Kasumi-1 (cell line): Measurements from ENCODE around the gene NRP1.
A peak's percentile ranks its signal among the peaks of the same experiment; 100 is the strongest.
"Not testable (repeated sequence)": the region's sequence is repeated elsewhere in the genome, so short reads cannot be mapped to it uniquely, and the experiment has no call there.

ENCODE experiments used
- DNase-seq, 2 experiments: peaks; one replicate each; lab custom pipeline; 2025; lab: John Stamatoyannopoulos, UW

Gene NRP1

DNA sequence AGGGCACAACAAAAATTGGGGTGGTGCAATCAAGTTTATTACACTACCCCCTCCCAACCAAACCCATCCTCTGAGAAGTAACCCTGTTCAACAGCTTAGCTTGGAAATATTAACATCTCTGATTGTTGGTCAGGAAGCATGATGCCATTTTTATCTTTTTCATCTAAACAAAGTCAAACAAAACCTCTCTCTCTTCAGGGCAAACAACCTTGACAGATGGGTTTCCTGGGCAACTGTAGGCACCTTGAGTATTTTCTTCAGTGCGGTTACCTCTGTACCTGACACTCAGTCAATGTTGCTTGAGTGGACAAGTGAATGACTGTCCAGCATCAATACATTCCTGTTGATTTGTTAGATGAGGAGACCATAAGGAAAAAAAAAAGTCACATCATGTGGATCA lies 183.6 kb downstream of the NRP1 start:
- no peak for DNase-seq

DNA sequence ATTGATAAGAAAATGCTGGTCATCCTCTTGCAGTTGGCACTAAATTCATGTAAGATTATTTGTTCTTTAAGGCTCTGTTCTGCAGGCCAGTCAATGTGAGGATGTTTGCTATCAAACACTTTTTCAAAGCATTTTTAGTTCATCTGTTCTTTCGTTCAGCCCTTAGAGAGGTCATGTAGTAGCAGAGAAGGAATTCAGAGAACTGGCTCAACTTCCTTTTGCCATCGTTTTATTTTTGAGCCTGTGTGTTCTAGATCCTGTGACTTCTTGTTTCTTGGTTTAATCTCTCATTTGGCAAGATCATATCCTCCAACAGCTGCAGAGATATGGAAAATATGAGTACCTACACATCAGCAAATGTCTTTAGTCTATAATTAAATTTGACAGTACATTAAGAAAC lies 184.3 kb downstream of the NRP1 start:
- no peak for DNase-seq

DNA sequence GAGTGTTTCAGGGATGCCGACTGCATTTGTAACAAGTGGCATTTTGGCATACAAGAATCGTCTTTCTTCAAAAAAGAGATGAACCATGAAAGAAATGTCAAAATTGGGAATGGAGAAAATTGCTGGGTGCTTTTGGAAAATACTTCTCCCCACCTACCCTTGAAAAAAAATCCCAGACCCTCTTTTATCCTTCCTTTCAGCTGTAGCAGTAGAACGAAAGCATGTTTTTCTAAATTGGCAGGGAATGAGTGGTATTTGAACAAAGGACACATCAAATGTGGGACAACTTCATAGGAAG lies 187.5 kb downstream of the NRP1 start:
- no peak for DNase-seq

DNA sequence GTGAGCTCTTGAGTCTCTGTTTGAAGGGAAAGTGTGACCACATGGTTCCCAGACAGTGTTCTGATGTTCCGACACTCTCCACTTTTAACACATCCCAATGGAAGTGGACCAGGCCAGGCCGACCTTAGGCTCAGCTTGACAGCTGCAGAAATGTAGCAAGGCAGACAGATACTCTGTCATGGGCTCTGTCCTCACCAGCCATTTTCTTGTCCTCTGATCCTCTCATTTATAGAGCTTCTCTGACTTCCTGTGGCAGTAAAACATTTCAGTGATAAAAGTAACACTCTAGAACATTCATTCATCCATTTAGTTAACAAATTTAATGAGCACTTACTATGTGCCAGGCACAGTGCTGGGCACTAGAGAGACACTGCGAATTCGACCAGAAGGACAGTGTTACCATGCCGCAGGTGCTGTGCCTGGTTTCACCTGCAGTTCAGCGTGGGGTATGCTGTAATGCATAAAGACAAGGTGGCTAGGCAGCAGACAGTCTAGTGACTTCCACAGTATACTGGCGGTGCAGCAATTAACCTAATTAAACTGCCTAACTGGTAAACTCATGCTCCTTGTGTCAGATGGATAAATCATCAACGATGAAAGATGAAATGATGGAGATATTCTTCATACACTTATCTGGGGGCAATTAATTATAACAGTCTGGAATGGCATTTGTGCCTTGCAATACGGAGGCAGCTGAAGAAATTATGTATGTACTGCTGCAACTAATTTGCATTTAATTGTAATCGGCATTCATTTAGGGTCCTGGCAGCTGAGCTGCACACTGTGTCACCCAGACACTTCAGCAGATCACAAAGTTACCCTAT lies 188.1 kb downstream of the NRP1 start:
- DNase-seq: no peak

DNA sequence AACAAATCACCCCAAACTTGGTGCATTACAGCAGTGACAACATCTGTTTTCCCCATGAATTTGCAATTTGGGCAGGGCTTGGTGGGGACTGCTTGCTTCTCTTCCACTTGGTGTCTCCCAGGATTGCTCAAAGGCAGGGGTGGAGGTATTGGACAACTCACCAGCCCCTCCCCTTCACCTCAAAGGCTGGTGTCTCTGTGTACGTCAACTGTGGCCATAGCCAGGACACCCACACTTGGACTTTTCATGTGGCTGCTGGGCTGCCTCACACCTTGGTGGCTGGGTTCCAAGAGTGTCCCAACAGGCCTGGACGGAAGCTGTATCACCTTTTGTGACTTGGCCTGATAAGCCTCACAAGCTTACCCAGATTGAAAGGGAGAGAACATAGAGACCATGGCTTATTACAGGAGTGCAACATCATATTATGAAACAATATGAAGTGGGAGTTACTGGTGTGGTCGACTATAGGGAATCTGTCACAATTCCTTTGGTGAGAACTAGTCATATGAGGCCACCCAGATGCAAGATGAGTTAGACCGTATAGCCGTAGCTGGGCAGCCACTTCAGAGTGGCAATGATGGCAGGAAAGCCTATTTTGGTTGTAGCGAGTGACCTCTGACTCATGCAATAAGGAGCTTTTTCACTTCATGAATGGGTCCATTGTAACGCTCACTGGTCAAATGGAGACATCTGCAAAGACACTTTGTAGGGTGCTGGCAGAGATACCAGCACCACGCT lies 188.8 kb downstream of the NRP1 start:
- DNase-seq: no peak

DNA sequence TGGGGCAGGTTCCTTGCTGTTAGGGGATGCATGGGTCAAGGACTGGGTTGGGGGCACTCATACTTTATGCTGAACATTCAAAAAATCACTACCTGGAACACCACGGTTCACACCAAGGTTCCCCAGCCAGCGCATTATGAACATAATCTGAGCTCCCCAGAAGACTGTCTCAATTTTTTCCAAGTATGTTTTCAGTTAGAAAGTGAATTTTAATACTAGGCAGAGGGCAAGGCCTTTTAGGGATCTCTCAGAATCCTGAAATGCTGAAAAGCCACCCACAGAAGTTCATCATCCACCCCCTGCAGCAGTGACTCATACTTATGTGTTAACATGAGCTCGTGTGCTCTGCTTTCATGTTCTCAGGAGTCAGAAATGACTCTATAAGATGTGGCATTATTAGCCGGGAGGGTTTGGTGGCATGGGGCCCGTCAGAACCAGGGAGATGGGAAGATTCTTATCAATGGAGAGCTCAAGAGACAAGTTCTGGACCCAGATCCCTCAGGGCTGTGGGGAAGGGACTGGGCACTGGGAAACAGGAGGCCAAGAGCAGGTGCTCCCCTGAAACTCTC lies 191.2 kb downstream of the NRP1 start:
- no peak for DNase-seq

DNA sequence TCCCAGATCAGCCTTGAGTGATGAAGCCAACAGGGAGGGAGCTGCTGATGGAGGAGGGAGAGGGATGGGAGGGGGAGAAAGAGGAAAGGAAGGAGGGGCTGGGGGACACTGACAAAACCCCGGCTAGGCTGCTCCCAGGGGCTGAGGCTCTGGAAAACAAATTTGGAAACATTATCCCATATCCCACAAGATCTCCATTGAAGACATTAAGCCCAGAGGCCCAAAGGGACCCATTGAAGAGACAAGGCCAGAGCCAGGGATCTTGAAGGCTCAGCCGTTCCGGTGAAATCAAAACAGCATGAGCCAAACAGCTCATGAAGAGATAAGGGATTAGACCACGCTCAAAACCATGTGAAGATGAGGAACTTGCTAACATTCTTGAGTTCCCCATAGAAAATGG lies 192.2 kb downstream of the NRP1 start:
- DNase-seq: no peak

DNA sequence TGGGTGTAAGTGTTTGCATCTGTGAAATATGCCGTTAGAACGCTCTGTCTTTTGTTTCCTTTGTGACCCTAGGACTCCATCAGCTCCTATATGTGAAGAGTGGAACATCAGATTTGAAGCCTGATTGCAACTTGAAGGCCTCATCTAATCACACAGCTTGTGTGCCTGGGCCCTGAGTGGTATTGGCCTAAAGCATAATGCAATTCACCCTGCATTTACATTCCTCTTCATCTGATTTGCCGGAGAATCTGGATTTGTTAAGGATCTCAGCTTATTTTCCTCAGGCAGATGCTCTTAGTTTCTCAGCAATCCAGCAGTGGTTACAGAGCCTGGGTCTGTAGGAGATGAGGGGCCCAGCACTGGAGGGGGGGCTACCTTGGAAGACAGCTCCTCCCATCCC lies 193.2 kb downstream of the NRP1 start:
- DNase-seq: no peak

DNA sequence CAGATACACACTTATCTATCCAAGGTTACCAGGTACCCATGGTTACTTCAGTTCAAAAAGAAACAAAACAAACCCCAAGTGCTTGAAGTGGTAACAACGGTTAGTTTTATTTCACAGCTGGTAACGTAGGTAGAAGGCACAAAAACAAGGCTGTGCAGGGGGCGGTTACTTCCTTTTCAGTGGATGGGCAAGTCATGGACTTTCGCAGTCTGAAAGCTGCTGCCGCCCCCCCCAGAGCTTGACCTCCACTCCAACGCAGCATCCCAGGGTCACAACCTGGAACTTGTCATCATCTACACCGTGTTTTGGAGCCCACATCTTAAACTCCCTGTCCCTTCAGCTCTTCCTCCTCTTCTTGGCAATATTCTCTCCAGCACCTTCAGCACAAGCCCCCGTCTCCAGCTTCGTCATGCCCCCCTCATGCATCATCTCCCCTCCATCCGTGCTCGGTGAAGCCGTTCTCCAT lies 195.3 kb downstream of the NRP1 start:
- no peak for DNase-seq

DNA sequence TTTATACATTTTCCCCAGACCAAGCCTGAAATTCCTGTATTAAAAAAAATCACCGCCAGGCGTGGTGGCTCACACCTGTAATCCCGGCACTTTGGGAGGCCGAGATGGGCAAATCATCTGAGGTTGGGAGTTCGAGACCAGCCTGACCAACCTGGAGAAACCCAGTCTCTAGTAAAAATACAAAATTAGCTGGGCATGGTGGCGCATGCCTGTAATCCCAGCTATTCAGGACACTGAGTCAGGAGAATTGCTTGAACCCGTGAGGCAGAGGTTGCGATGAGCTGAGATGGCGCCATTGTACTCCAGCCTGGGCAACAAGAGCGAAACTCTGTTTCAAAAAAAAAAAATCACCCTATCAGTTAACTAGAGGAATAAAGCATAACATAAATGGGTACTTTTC lies 195.8 kb downstream of the NRP1 start:
- DNase-seq: not testable (repeated sequence)

DNA sequence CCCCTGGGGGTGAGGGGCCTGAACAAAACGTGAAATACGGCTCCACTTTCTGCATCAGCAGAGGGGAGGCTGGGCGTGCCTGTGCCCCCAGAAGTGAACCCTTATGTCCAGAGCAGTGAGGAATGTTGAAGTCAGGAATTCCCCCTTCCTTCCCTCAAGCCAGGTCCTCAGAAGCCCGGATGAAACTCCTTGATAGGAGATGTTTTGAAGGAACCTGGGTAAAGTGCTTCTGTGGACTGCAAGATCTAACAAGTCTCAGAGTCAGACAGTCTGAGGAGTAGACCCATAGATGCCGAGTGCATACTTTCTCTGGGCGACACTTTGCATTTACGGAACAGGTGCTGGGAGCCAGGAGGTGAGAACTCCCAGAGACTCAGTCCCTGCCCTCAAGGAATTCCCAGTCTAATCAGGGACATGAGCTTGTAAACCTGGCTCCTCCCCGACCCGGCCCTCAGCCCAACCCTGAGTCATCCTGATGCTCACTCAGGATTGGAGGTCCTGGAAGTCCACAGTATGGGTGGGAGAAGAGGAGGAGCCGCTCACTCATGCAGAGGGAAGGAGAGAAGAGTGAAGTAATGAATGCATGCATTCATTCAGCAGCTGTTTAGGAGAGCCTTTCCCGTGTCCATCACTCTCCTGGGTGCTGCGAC lies 197.0 kb downstream of the NRP1 start:
- no peak for DNase-seq

DNA sequence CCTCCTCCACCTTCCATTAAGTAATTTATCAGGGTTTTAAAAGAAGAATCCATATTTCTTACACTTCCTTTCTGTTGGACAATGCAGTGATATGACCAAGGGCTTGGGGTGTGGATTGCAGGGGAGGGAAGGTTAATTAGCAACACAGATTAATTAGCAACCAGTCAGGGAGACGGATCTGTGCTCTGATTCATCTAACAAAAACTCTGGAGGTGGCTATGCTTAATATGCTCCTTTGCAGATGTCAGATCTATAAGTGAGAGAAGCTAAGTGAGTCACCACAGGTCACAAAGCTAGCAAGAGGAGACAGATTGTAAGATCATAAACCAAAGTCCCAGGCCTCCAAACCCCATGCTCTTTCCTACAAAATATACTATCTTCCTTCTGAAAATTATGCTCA lies 197.7 kb downstream of the NRP1 start:
- no peak for DNase-seq

DNA sequence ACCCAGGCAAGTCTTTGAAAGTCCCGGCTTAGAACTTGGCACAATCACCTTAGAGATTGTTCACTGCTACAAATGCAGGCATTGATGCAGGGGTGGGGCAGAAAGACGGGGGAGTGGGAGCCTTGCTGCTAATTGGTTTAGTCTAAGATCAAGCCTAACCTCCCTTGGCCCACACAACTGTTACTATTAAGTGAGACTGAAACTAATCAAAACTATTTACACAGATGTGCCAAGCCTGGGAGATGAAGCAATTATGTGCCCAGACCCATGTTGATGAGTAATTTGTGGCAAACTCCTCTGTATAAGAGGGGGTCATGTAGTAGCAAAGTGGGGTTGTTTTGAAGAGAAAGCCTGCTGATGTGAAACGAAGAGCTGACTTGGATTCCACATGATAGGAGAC lies 198.2 kb downstream of the NRP1 start:
- no peak for DNase-seq

DNA sequence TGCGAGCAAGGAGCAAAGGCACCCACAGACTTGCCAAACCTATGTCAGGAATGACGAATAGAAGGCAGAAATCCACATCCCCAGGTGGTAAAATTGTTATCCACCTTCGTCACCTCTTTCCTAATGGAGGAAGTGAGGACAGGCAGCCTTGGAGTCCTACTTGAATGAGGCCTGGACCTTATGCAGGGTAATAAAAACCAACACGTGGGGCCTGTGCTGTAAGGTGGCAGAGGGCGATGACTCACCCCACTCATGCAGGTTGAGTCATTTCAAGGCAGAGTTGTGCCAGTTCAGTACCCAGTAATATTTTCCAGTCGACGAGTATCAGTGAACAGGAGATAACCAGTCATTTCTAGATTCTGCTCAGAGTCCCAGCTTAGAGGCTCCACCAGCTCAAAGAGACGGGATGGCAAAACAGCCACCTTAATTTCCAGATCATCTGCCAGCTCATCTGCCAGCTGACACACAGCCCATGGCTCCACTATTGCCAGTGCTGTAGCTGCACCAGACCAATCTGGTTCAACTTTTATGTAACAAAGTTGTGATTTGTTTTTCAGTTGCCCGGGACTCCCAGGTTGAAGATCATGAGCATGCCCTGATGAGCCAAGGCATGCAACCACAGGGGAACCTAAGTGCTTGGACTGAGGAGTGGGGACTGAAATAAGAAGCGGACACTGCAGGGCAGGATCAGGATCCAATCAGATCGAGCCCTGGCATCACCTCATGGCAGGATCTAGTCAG lies 200.3 kb downstream of the NRP1 start:
- DNase-seq: no peak

DNA sequence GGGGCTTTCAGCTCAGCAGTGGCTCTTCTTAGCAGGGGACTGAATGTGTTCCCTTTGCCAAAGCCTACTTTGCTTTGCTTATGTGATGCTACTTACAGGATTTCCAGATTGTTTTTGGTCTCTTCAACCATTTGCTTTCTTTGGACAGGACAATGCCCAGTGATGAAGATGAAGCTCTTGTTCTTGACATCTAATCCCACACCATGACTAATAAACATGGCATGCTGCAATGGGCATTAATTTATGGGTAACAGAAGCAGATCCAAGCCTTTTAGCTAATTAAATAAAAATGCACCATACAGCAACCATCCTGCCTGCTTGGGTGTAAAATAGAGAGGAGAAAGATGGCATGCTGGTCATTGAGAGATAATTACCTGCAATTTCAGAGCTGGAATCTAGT lies 200.9 kb downstream of the NRP1 start:
- DNase-seq: no peak

DNA sequence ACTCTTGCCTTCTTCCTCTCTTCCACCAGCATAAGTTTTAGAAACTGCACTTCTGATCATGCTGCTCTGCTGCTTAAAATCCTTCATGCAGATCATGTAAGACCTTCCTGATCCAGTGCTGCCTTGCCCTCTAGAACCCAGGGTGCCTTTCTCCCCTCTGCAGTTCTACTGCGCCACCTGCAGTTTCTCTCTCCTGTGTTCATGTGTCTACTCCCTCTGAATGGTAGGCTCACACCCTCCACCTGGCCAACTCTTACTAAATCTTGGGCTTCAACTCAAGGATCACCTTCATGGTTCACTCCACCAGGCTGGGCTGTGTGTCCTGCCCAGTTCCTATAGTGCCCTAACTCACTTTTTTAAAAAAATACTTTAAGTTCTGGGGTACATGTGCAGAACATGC lies 201.8 kb downstream of the NRP1 start:
- peak; percentile 11 to 13 for DNase-seq

DNA sequence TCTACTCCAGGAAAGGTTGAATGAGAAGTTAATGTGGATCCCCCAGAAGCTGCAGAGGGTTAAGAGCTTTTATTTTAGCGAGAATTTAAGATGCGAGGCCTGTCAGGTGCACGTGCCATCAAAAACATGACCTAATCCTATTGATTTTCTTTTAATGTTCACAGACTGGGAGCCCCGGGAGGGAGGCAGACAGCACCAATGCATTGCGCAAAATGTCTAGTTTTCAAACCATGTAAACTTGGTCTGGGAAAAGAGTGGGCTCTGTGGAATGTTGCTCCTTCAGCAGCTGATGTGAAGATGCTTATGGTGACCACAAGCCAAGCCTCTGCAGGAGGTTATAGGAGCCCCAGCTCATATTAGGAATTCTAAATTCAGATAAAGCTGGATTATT lies 204.5 kb downstream of the NRP1 start:
- DNase-seq: no peak

DNA sequence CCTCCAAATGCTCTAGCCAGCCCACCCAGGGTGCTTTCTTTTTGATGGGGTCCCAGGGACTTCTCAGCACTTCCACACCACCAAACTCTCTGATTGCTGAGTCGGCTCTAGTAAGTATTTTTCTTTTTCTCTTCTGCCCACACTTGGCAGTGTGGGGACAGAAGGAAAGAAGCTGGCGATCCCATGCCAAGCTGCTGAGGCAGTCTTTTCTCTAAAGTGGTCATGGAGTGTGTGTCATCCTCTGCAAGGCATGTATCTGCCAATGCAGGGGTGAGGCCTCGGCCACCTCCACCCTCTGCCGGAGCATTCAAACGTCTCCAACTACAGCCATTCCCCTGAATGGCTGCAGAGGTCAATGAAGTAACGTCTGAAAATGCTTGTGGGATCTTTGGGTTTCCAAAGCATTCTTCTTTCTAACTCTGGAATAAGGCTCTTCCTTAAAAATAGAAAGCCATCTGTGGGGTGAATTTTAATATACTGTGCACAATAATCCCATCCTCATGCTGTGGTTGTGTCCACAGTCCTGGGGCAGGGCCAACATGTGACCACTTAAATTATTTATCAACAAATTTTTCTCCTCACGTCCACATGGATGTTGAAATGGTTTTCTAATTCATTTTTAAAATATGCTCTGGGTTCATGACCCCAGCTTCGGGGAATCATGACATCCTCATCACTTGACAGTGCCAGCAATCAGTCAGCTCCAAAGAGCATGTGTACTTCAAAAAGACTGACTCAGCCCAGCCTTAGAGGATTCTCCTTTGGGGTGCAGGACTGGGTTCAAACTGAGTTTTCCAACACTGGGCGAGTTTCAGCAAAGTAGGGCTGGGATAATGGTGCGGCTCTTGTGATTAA lies 205.1 kb downstream of the NRP1 start:
- DNase-seq: no peak

DNA sequence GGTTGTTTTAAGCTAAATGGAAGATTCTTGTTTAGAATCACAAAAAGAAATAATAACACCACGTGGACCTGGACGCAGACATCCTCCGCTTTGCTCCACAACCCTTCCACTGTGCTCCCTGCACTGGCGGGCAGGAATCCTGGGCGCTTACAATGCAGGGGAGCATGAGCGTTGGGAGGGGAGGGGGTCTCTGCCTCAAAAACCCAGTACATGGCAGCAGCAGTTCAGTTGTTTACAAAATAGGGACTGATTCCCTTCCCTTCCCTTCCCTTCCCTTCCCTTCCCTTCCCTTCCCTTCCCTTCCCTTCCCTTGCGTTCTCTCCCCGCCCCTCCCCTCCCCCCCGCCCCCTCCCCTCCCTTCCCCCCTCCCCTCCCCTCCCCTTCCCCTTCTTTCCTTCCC lies 206.8 kb downstream of the NRP1 start:
- DNase-seq: no peak
